ENCODE data around the gene ONECUT1. TPM values are rescaled to one million over a fixed set of nuclear protein-coding genes. Genes with fewer than 3 reads are reported as not detected.

The ONECUT1 gene
- total and polyA plus RNA-seq, 2 experiments from 2014 or later = 5.9 to 9.5 TPM

DNA sequence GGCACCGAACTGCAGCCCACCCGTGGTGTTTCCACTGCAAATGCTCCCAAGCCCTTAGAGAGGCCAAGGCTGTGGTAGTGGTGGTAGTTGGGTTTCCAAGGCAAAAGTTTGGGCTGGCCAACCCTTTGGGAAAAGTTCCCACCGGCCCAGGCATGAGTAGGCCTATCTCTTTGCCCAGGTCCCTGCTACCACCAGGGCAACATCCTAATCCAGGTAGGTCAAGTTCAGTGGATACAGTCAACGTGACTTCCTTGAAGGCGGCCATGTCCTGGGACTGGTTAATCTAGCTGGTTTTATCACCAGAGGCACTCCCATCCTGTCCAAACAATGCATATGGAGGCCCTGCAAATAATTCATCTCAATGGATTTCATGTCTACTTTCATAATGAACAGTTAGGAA lies 1.6 kb upstream of the ONECUT1 start:
- Histone ChIP-seq H3K79me2 (no peaks in the 10 kb centered on the region), H3K36me3 (replicated peaks; ENCODE audit: insufficient read depth, low read depth) (no peaks in the 10 kb centered on the region), H3K27ac (no peak overlapping the region), H4K20me1 (ENCODE audit: insufficient read depth, poor library complexity, severe bottlenecking) (no peaks in the 10 kb centered on the region), H3K9me2 (replicated peaks; ENCODE audit: insufficient read depth) (no peaks in the 10 kb centered on the region), H2AFZ (no peak overlapping the region), H3K4me2 (no peak overlapping the region), H3K9me3 (ENCODE audit: low read depth) (no peaks in the 10 kb centered on the region), H3K27me3 (peaks cover 93% of the 10 kb centered on the region), H3K4me3 (no peak overlapping the region), H3K4me1 (ENCODE audit: insufficient read depth) (no peaks in the 10 kb centered on the region)
- no peak for TF ChIP-seq EZH2phosphoT487 (IDR thresholded peaks at IDR 0.05; ENCODE audit: low read depth, severe bottlenecking, unreplicated experiment)
- WGBS (ENCODE audit: low lambda C conversion rate, missing lambda C conversion rate) = 46% methylated on average over 5 of the region's 5 CpGs
- no peak for DNase-seq (ENCODE audit: low spot score)

DNA sequence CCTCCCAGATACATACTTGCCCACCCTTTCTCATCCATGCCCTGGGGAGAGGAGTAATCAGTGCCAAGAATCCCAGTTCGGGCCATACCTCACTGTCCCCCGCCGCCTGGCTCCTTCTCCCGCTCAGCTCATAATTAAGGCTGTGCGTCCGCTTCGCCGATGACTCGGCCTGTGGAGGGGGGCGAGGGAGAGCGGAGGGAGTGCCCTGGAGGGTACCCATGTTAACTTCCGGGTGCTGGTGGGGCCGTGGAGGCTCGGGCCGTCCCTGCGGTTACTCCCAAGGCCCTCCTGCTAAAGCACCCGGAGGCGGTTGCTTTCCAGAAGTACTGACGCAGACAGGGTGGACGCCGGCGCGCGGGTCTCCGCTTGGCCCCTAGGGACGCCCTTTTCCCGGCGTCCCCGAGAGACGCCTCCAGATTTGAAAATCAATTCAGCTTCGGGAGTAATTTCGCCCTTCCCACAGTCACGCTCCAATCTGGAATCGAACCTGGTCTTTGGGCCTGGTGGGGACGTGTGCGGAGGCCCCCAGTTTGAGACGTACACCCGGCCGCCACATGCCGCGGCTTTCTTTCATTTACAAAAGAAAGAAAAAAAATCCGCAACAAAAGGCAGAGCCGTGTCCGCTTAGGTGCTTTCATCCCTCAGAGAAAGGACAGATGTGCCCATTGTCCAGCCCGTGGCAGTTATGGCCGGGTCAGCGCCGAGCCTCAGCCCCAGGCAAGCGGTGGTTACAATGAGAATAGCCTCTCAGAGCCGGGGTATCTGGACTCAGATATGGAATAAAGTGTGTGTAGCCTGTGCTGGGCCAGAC lies 1.0 kb upstream of the ONECUT1 start:
- Histone ChIP-seq H3K4me1 (ENCODE audit: insufficient read depth) (no peaks in the 10 kb centered on the region), H4K20me1 (ENCODE audit: insufficient read depth, poor library complexity, severe bottlenecking) (no peaks in the 10 kb centered on the region), H3K9me2 (replicated peaks; ENCODE audit: insufficient read depth) (no peaks in the 10 kb centered on the region), H3K4me2 (peak overlapping the region; percentile 100), H3K27me3 (peaks cover 93% of the 10 kb centered on the region), H3K27ac (no peak overlapping the region), H3K79me2 (no peaks in the 10 kb centered on the region), H2AFZ (peak overlapping the region; percentile 81), H3K4me3 (peak overlapping the region; percentile 52), H3K9me3 (ENCODE audit: low read depth) (no peaks in the 10 kb centered on the region), H3K36me3 (replicated peaks; ENCODE audit: insufficient read depth, low read depth) (no peaks in the 10 kb centered on the region)
- DNase-seq (ENCODE audit: low spot score) = peak; percentile 60
- TF ChIP-seq EZH2 (IDR thresholded peaks at IDR 0.05; ENCODE audit: borderline replicate concordance) (peak; percentile 74), EZH2phosphoT487 (IDR thresholded peaks at IDR 0.05; ENCODE audit: low read depth, severe bottlenecking, unreplicated experiment) (peak; percentile 72)
- TF ChIP-seq, protein P1, sequence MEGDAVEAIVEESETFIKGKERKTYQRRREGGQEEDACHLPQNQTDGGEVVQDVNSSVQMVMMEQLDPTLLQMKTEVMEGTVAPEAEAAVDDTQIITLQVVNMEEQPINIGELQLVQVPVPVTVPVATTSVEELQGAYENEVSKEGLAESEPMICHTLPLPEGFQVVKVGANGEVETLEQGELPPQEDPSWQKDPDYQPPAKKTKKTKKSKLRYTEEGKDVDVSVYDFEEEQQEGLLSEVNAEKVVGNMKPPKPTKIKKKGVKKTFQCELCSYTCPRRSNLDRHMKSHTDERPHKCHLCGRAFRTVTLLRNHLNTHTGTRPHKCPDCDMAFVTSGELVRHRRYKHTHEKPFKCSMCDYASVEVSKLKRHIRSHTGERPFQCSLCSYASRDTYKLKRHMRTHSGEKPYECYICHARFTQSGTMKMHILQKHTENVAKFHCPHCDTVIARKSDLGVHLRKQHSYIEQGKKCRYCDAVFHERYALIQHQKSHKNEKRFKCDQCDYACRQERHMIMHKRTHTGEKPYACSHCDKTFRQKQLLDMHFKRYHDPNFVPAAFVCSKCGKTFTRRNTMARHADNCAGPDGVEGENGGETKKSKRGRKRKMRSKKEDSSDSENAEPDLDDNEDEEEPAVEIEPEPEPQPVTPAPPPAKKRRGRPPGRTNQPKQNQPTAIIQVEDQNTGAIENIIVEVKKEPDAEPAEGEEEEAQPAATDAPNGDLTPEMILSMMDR (IDR thresholded peaks at IDR 0.05; ENCODE audit: poor library complexity) = peak; percentile 20
- WGBS (ENCODE audit: low lambda C conversion rate, missing lambda C conversion rate) = 12% methylated on average over 50 of the region's 50 CpGs

DNA sequence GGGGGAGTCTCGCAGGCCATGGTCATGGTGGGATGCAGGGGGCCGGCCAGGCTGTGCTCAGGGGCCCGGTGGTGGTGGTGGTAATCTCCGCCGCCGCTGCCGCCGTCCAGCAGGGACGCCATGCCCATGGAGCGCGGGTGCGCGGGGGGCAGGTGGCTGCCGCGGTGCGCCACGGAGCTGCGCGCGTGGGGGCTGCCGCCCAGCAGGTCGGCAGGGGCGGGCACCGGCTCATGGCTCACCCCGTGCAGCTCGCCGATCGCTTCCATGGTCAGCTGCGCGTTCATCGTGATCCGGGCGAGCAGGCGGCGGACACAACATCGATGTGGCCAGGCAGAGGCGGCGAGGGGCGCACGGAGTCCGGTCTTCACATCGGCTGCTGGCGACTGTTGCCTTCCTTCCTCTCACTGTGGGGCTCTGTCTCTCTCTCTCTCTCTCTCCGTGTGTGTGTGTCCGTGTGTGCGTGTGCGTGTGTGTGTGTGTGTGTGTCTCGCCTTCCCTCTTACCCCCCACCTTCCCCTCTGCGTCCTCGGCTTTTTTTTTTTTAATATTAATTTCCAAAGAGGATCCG lies 451 bp downstream of the ONECUT1 start:
- no peak overlapping the region for H3K27ac ChIP-seq
- peak overlapping the region; percentile 81 for H2AFZ ChIP-seq
- H3K27me3 ChIP-seq = peaks cover 93% of the 10 kb centered on the region
- no peaks in the 10 kb centered on the region for H3K79me2 ChIP-seq
- peak overlapping the region; percentile 100 for H3K4me2 ChIP-seq
- no peaks in the 10 kb centered on the region for H4K20me1 ChIP-seq (ENCODE audit: insufficient read depth, poor library complexity, severe bottlenecking)
- no peak for DNase-seq (ENCODE audit: low spot score)
- peak overlapping the region; percentile 52 for H3K4me3 ChIP-seq
- H3K36me3 ChIP-seq (replicated peaks; ENCODE audit: insufficient read depth, low read depth) = no peaks in the 10 kb centered on the region
- 13% methylated on average over 37 of the region's 51 CpGs for WGBS (ENCODE audit: low lambda C conversion rate, missing lambda C conversion rate)
- H3K9me2 ChIP-seq (replicated peaks; ENCODE audit: insufficient read depth) = no peaks in the 10 kb centered on the region
- TF ChIP-seq EZH2 (IDR thresholded peaks at IDR 0.05; ENCODE audit: borderline replicate concordance) = no peak
- TF ChIP-seq, protein P1 (IDR thresholded peaks at IDR 0.05; ENCODE audit: poor library complexity) = no peak
- no peak for TF ChIP-seq EZH2phosphoT487 (IDR thresholded peaks at IDR 0.05; ENCODE audit: low read depth, severe bottlenecking, unreplicated experiment)
- peaks cover 10% of the 10 kb centered on the region for H3K4me1 ChIP-seq (ENCODE audit: insufficient read depth)
- no peaks in the 10 kb centered on the region for H3K9me3 ChIP-seq (ENCODE audit: low read depth)

- H4K20me1 ChIP-seq (ENCODE audit: insufficient read depth, poor library complexity, severe bottlenecking) = no peaks in the 10 kb centered on the region
- H3K27ac ChIP-seq = no peak overlapping the region
- H3K4me3 ChIP-seq = no peak overlapping the region
- peaks cover 93% of the 10 kb centered on the region for H3K27me3 ChIP-seq
- no peak overlapping the region for H2AFZ ChIP-seq
- TF ChIP-seq, protein P1 (IDR thresholded peaks at IDR 0.05; ENCODE audit: poor library complexity) = no peak
- peak; percentile 37 for TF ChIP-seq EZH2phosphoT487 (IDR thresholded peaks at IDR 0.05; ENCODE audit: low read depth, severe bottlenecking, unreplicated experiment)
- TF ChIP-seq EZH2 (IDR thresholded peaks at IDR 0.05; ENCODE audit: borderline replicate concordance) = no peak
- H3K9me3 ChIP-seq (ENCODE audit: low read depth) = no peaks in the 10 kb centered on the region
- 35% methylated on average over 31 of the region's 37 CpGs for WGBS (ENCODE audit: low lambda C conversion rate, missing lambda C conversion rate)
- H3K79me2 ChIP-seq = no peaks in the 10 kb centered on the region
- H3K36me3 ChIP-seq (replicated peaks; ENCODE audit: insufficient read depth, low read depth) = no peaks in the 10 kb centered on the region
- no peaks in the 10 kb centered on the region for H3K9me2 ChIP-seq (replicated peaks; ENCODE audit: insufficient read depth)
- peak overlapping the region; percentile 100 for H3K4me2 ChIP-seq
- H3K4me1 ChIP-seq (ENCODE audit: insufficient read depth) = peaks cover 11% of the 10 kb centered on the region
- DNase-seq (ENCODE audit: low spot score) = no peak
Measured at GRCh38 chr15:52789008-52789600, 1.0 kb downstream of the ONECUT1 start.
